ENCODE data around the gene SUGT1. TPM values are rescaled to one million over a fixed set of nuclear protein-coding genes. Genes with fewer than 3 reads are reported as not detected.
A peak's percentile ranks its signal among the peaks of the same experiment; 100 is the strongest.
"Not testable (repeated sequence)": the region's sequence is repeated elsewhere in the genome, so short reads cannot be mapped to it uniquely, and the experiment has no call there.

The SUGT1 gene
- total RNA-seq, 2 donors from 2014 or later: 30.8 to 36.0 TPM

DNA sequence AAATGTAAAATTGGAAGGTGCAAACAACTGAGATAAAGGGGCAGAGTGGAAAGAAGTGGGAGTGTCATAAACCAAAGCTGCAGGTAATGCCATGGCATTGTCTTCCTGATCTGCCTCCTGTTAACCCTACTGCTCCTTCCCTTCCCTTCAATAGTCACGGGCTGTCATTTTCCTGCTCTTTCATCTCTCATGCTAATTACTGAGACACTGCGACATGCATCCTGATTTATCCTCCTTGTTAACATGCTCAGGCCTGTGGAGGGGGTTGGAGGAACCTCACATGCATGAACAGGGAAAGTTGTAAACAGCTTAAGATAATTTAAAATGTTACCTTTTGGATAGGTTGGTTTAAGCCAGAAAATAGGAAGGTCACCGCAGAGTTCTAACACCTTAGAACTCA lies 59.7 kb downstream of the SUGT1 start:
- H3K27ac ChIP-seq: no peak overlapping the region
- ATAC-seq (ENCODE audit: insufficient number of reproducible peaks, low FRiP score, low read depth) (no peak), DNase-seq (ENCODE audit: low spot score) (no peak)
- no peaks in the 10 kb centered on the region for H3K27me3 ChIP-seq (replicated peaks; ENCODE audit: insufficient read depth)
- H3K4me3 ChIP-seq: no peak overlapping the region
- no peaks in the 10 kb centered on the region for H3K4me1 ChIP-seq (ENCODE audit: control insufficient read depth in 1 of 2, low read depth in 2 of 2)
- H3K36me3 ChIP-seq: no peaks in the 10 kb centered on the region
- H3K9me3 ChIP-seq: no peaks in the 10 kb centered on the region
- no peak for TF ChIP-seq CTCF (IDR thresholded peaks at IDR 0.05)

DNA sequence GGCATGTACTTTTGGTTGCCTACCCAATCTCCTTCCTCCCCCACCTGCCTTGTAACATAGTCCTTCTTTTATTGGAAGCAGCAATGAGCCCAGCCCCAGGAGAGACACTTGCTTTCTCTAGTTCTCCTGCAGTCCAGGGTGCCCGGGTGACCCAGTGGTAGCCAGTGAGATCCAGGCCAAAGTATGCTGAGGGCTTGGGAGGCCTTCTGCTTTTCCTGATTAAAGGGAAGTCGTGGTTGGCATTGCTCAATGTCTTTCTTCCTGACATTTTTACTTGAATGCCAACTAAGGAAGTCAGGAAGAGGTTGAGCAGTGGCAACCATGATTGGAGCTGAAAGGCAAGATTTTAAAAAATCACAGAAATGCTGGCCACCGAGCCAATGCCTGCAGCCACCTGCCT lies 61.3 kb downstream of the SUGT1 start:
- Histone ChIP-seq H3K27ac (no peak overlapping the region), H3K4me1 (ENCODE audit: control insufficient read depth in 1 of 2, low read depth in 2 of 2) (no peaks in the 10 kb centered on the region), H3K27me3 (replicated peaks; ENCODE audit: insufficient read depth) (no peaks in the 10 kb centered on the region), H3K36me3 (no peaks in the 10 kb centered on the region), H3K4me3 (no peak overlapping the region), H3K9me3 (no peaks in the 10 kb centered on the region)
- DNase-seq (ENCODE audit: low spot score) (no peak), ATAC-seq (ENCODE audit: insufficient number of reproducible peaks, low FRiP score, low read depth) (peak; percentile 43)
- no peak for TF ChIP-seq CTCF (IDR thresholded peaks at IDR 0.05)

GRCh38 chr13:52720904-52721303 lies 68.3 kb downstream of the SUGT1 start:
- ATAC-seq (ENCODE audit: insufficient number of reproducible peaks, low FRiP score, low read depth); H3K27ac ChIP-seq; DNase-seq (ENCODE audit: low spot score): not testable (repeated sequence)

DNA sequence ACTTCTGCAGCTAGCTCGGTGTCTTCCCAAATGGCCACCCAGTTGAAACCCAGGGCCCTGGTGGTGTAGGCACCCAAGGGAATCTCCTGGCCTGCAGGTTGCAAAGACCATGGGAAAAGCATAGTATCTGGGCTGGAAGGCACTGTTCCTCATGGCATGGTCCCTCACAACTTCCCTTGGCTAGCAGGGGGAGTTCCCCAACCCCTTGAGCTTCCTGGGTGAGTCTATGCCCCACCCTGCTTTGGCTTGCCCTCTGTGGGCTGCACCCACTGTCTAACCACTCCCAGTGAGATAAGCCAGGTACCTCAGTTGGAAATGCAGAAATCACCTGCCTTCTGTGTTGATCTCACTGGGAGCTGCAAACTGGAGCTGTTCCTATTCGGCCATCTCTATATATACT lies 68.7 kb downstream of the SUGT1 start:
- H3K27ac ChIP-seq; DNase-seq (ENCODE audit: low spot score); H3K9me3 ChIP-seq; ATAC-seq (ENCODE audit: insufficient number of reproducible peaks, low FRiP score, low read depth); H3K4me3 ChIP-seq; H3K4me1 ChIP-seq (ENCODE audit: control insufficient read depth in 1 of 2, low read depth in 2 of 2); H3K36me3 ChIP-seq; H3K27me3 ChIP-seq (replicated peaks; ENCODE audit: insufficient read depth): not testable (repeated sequence)

More at GRCh38 chr13:52720904-52721303, 68.3 kb downstream of the SUGT1 start:
- not testable (repeated sequence) for H3K27me3 ChIP-seq (replicated peaks; ENCODE audit: insufficient read depth); H3K9me3 ChIP-seq; H3K36me3 ChIP-seq; H3K4me3 ChIP-seq; H3K4me1 ChIP-seq (ENCODE audit: control insufficient read depth in 1 of 2, low read depth in 2 of 2)

DNA sequence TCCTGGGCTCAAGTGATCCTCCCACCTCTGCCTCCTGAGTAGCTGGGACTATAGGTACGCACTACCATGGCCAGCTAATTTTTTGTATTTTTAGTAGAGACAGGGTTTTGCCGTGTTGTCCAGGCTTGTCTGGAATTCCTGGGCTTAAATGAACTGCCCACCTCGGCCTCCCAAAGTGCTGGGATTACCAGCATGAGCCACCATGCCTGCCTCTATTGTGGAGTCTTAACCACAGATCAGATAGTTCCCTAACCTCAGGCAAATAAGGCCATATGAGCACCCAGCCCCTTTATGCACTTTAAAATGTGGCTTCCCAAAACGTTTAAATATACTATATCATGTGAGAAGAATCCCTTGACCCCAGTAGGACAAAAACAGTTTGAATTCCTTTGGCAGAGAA lies 70.5 kb downstream of the SUGT1 start:
- DNase-seq (ENCODE audit: low spot score): no peak
- H3K27ac ChIP-seq: no peak overlapping the region
- H3K9me3 ChIP-seq: no peaks in the 10 kb centered on the region
- no peak for TF ChIP-seq CTCF (IDR thresholded peaks at IDR 0.05)
- no peak overlapping the region for H3K4me3 ChIP-seq
- no peaks in the 10 kb centered on the region for H3K36me3 ChIP-seq
- ATAC-seq (ENCODE audit: insufficient number of reproducible peaks, low FRiP score, low read depth): no peak
- H3K27me3 ChIP-seq (replicated peaks; ENCODE audit: insufficient read depth): no peaks in the 10 kb centered on the region
- H3K4me1 ChIP-seq (ENCODE audit: control insufficient read depth in 1 of 2, low read depth in 2 of 2): no peaks in the 10 kb centered on the region

- no peak for TF ChIP-seq CTCF (IDR thresholded peaks at IDR 0.05)
- Histone ChIP-seq H3K27me3 (replicated peaks; ENCODE audit: insufficient read depth) (no peaks in the 10 kb centered on the region), H3K4me3 (no peak overlapping the region), H3K27ac (no peak overlapping the region), H3K9me3 (no peaks in the 10 kb centered on the region), H3K36me3 (no peaks in the 10 kb centered on the region), H3K4me1 (ENCODE audit: control insufficient read depth in 1 of 2, low read depth in 2 of 2) (no peaks in the 10 kb centered on the region)
- DNase-seq (ENCODE audit: low spot score) (no peak), ATAC-seq (ENCODE audit: insufficient number of reproducible peaks, low FRiP score, low read depth) (no peak)
Measured at GRCh38 chr13:52725302-52725701, 72.7 kb downstream of the SUGT1 start.
